Ishikawa (cell line): ENCODE measurements around the gene CCNL2.

ENCODE experiments used
- CEBPB ChIP-seq: IDR thresholded peaks from 2 replicates; pipeline ENCODE4 v1.6.1; 2012
- CREB1 ChIP-seq: IDR thresholded peaks from 2 replicates; pipeline ENCODE4 v1.6.1; 2012; ENCODE audit warnings: low read depth
- EP300 ChIP-seq: IDR thresholded peaks from 2 replicates; pipeline ENCODE4 v1.6.1; 2012; ENCODE audit warnings: borderline replicate concordance
- FOXM1 ChIP-seq: IDR thresholded peaks from 2 replicates; pipeline ENCODE4 v1.6.1; 2012; ENCODE audit warnings: low read depth, borderline replicate concordance
- NFIC ChIP-seq: IDR thresholded peaks from 2 replicates; pipeline ENCODE4 v1.6.1; 2012
- TAF1 ChIP-seq: IDR thresholded peaks from 2 replicates; pipeline ENCODE4 v1.6.1; 2012; ENCODE audit warnings: low read depth, mild to moderate bottlenecking
- TCF12 ChIP-seq: IDR thresholded peaks from 2 replicates; pipeline ENCODE4 v1.6.1; 2012; ENCODE audit warnings: low read depth
- YY1 ChIP-seq: IDR thresholded peaks from 2 replicates; pipeline ENCODE4 v1.6.1; 2012; ENCODE audit warnings: low read depth
- TF ChIP-seq, protein P1 (sequence below): IDR thresholded peaks from 2 replicates; pipeline ENCODE4 v1.6.1; 2012
- TF ChIP-seq, protein P2 (sequence below): IDR thresholded peaks from 2 replicates; pipeline ENCODE4 v1.6.1; 2012; ENCODE audit warnings: low read depth, mild to moderate bottlenecking
- TF ChIP-seq, protein P3 (sequence below): IDR thresholded peaks from 2 replicates; pipeline ENCODE4 v1.6.1; 2012

- TF ChIP-seq, protein P1, sequence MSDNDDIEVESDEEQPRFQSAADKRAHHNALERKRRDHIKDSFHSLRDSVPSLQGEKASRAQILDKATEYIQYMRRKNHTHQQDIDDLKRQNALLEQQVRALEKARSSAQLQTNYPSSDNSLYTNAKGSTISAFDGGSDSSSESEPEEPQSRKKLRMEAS, result no peak
- no peak for TF ChIP-seq FOXM1
- TF ChIP-seq CEBPB, result no peak
- no peak for TF ChIP-seq TAF1
- no peak for TF ChIP-seq EP300
- TF ChIP-seq TCF12, result no peak
- TF ChIP-seq CREB1, result no peak
- TF ChIP-seq, protein P2, sequence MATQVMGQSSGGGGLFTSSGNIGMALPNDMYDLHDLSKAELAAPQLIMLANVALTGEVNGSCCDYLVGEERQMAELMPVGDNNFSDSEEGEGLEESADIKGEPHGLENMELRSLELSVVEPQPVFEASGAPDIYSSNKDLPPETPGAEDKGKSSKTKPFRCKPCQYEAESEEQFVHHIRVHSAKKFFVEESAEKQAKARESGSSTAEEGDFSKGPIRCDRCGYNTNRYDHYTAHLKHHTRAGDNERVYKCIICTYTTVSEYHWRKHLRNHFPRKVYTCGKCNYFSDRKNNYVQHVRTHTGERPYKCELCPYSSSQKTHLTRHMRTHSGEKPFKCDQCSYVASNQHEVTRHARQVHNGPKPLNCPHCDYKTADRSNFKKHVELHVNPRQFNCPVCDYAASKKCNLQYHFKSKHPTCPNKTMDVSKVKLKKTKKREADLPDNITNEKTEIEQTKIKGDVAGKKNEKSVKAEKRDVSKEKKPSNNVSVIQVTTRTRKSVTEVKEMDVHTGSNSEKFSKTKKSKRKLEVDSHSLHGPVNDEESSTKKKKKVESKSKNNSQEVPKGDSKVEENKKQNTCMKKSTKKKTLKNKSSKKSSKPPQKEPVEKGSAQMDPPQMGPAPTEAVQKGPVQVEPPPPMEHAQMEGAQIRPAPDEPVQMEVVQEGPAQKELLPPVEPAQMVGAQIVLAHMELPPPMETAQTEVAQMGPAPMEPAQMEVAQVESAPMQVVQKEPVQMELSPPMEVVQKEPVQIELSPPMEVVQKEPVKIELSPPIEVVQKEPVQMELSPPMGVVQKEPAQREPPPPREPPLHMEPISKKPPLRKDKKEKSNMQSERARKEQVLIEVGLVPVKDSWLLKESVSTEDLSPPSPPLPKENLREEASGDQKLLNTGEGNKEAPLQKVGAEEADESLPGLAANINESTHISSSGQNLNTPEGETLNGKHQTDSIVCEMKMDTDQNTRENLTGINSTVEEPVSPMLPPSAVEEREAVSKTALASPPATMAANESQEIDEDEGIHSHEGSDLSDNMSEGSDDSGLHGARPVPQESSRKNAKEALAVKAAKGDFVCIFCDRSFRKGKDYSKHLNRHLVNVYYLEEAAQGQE, result no peak
- no peak for TF ChIP-seq YY1
- TF ChIP-seq, protein P3, sequence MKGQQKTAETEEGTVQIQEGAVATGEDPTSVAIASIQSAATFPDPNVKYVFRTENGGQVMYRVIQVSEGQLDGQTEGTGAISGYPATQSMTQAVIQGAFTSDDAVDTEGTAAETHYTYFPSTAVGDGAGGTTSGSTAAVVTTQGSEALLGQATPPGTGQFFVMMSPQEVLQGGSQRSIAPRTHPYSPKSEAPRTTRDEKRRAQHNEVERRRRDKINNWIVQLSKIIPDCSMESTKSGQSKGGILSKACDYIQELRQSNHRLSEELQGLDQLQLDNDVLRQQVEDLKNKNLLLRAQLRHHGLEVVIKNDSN, result no peak
- TF ChIP-seq NFIC, result no peak
These were observed 37.1 kb downstream of the CCNL2 start for GRCh38 chr1:1361982-1362423.
